Measurements from ENCODE around the gene C2.

Gene C2

DNA sequence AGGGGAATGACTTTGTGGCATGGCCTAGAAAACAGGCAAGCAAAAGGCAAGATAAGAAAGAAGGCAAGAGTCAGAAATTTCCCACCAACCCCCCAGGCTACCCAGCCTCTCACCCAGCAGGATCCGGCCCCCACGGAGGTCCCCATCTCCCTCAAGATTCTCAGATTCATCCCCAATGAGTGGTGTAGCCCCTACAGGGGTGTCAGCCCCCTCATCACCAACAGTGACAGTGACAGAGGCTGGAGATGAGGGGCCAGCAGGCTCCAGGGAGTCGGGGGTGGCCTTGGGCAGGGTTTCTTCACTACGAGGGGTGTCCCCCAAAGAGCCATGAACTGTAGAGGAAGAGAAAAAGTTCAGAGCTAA lies 31.0 kb upstream of the C2 start:
- H3K9ac ChIP-seq (ENCODE audit: low read depth, low read length), result peak overlapping the region; percentile 79
- peak overlapping the region; percentile 88 for H3K4me2 ChIP-seq (ENCODE audit: insufficient read depth, low read length)
- peaks cover 3% of the 10 kb centered on the region; the same call in 1 of the 2 replicates for H4K20me1 ChIP-seq (ENCODE audit: insufficient read depth, low read length)
- no peaks in the 10 kb centered on the region for H3K9me3 ChIP-seq (ENCODE audit: insufficient read depth, low read length, severe bottlenecking)
- peaks cover 60% of the 10 kb centered on the region for H3K79me2 ChIP-seq (ENCODE audit: insufficient read depth, low read length)
- peak overlapping the region; percentile 81 for H3K27ac ChIP-seq (ENCODE audit: low read length)
- H3K36me3 ChIP-seq (ENCODE audit: insufficient read depth, low read length), result peaks cover 60% of the 10 kb centered on the region
- no peak for DNase-seq
- peak overlapping the region; percentile 70 to 78; a peak in 3 of 4 replicates for H3K4me3 ChIP-seq (ENCODE audit: low read depth in 1 of 2, low read length in 2 of 2)
- H3K4me1 ChIP-seq (ENCODE audit: insufficient read depth, low read length), result peaks cover 42% of the 10 kb centered on the region
- no peak for ATAC-seq (ENCODE audit: insufficient read depth, low read depth)
- TF ChIP-seq CTCF (IDR thresholded peaks at IDR 0.05; ENCODE audit: borderline replicate concordance, extremely low read depth, low read length, poor library complexity, severe bottlenecking), result no peak
- peak overlapping the region; percentile 71; the same call in 1 of the 2 replicates for H2AFZ ChIP-seq (ENCODE audit: low read depth, low read length)
- no peaks in the 10 kb centered on the region for H3K27me3 ChIP-seq (ENCODE audit: insufficient read depth, low read length, poor library complexity)

GRCh38 chr6:31896856-31897611 lies 30.5 kb upstream of the C2 start:
- TF ChIP-seq CTCF (IDR thresholded peaks at IDR 0.05; ENCODE audit: borderline replicate concordance, extremely low read depth, low read length, poor library complexity, severe bottlenecking) (no peak), EZH2 (IDR thresholded peaks at IDR 0.05; ENCODE audit: borderline replicate concordance, low read depth, low read length, severe bottlenecking) (no peak)
- H3K79me2 ChIP-seq (ENCODE audit: insufficient read depth, low read length), result peaks cover 63% of the 10 kb centered on the region
- no peaks in the 10 kb centered on the region for H3K9me3 ChIP-seq (ENCODE audit: insufficient read depth, low read length, severe bottlenecking)
- peak overlapping the region; percentile 88 for H3K4me2 ChIP-seq (ENCODE audit: insufficient read depth, low read length)
- H3K36me3 ChIP-seq (ENCODE audit: insufficient read depth, low read length), result peaks cover 54% of the 10 kb centered on the region
- H4K20me1 ChIP-seq (ENCODE audit: insufficient read depth, low read length), result peaks cover 3% of the 10 kb centered on the region; the same call in 1 of the 2 replicates
- H3K4me3 ChIP-seq (ENCODE audit: low read depth in 1 of 2, low read length in 2 of 2), result peak overlapping the region; percentile 70 to 78; a peak in 3 of 4 replicates
- no peaks in the 10 kb centered on the region for H3K27me3 ChIP-seq (ENCODE audit: insufficient read depth, low read length, poor library complexity)
- peak overlapping the region; percentile 79 for H3K9ac ChIP-seq (ENCODE audit: low read depth, low read length)
- ATAC-seq (ENCODE audit: insufficient read depth, low read depth) (peak; percentile 8; the same call in 2 of the 3 replicates), DNase-seq (no peak)
- H3K4me1 ChIP-seq (ENCODE audit: insufficient read depth, low read length), result peaks cover 43% of the 10 kb centered on the region
- peak overlapping the region; percentile 71 for H2AFZ ChIP-seq (ENCODE audit: low read depth, low read length)
- H3K27ac ChIP-seq (ENCODE audit: low read length), result peak overlapping the region; percentile 81

- Histone ChIP-seq H3K9me3 (ENCODE audit: insufficient read depth, low read length, severe bottlenecking) (no peaks in the 10 kb centered on the region), H4K20me1 (ENCODE audit: insufficient read depth, low read length) (peaks cover 3% of the 10 kb centered on the region; the same call in 1 of the 2 replicates), H3K4me2 (ENCODE audit: insufficient read depth, low read length) (peak within 1 kb of the TSS; percentile 88), H2AFZ (ENCODE audit: low read depth, low read length) (peak within 1 kb of the TSS; percentile 78), H3K27ac (ENCODE audit: low read length) (peak within 1 kb of the TSS; percentile 85), H3K36me3 (ENCODE audit: insufficient read depth, low read length) (peaks cover 47% of the 10 kb centered on the region), H3K79me2 (ENCODE audit: insufficient read depth, low read length) (peaks cover 63% of the 10 kb centered on the region), H3K9ac (ENCODE audit: low read depth, low read length) (peak within 1 kb of the TSS; percentile 79), H3K27me3 (ENCODE audit: insufficient read depth, low read length, poor library complexity) (no peaks in the 10 kb centered on the region), H3K4me3 (ENCODE audit: low read depth in 1 of 2, low read length in 2 of 2) (peak within 1 kb of the TSS; percentile 71 to 78), H3K4me1 (ENCODE audit: insufficient read depth, low read length) (peaks cover 50% of the 10 kb centered on the region)
- peak; percentile 89 for DNase-seq
- peak; percentile 63 for ATAC-seq (ENCODE audit: insufficient read depth, low read depth)
- no peak for TF ChIP-seq EZH2 (IDR thresholded peaks at IDR 0.05; ENCODE audit: borderline replicate concordance, low read depth, low read length, severe bottlenecking)
- TF ChIP-seq CTCF (IDR thresholded peaks at IDR 0.05; ENCODE audit: borderline replicate concordance, extremely low read depth, low read length, poor library complexity, severe bottlenecking), result peak; percentile 23
Measured at GRCh38 chr6:31897612-31898382, 29.7 kb upstream of the C2 start, which contains the start of gene EHMT2. Gene EHMT2 (minus strand): TSS chr6:31897698. CDS start chr6:31897677, 21 bp downstream.
